ENCODE data around the gene MYO9A.

GRCh38 chr15:72078887-72079286 is 39.1 kb downstream of the MYO9A start:
- TF ChIP-seq CTCF (IDR thresholded peaks at IDR 0.05) (no peak), POLR2A (IDR thresholded peaks at IDR 0.05) (no peak)
